ENCODE data around the gene HDAC9.
A peak's percentile ranks its signal among the peaks of the same experiment; 100 is the strongest.
"Not testable (repeated sequence)": the region's sequence is repeated elsewhere in the genome, so short reads cannot be mapped to it uniquely, and the experiment has no call there.

HDAC9 gene

DNA sequence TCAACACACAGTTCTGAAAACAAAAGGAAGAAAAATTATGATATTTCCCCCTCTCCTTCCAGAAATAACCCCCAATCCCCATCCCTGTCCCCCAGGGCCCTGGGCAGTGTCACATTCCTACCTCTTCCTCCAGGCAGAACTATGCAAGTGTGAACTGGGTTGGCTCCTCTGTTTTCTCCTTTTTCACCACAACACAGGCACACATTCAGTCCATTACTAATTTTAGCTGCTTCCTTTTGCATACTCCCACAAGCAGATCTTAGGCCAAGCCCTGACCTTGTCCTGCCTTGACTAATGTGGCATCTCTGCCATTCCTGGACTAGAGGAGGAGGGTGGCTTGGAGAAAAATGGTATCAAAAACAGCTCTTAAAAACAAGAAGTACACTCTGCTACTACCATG is 208.1 kb downstream of the HDAC9 start:
- Mint-ChIP-seq H3K36me3 (peaks cover 2% of the 10 kb centered on the region), H3K27me3 (no peaks in the 10 kb centered on the region), H3K9me3 (no peaks in the 10 kb centered on the region), H3K27ac (no peak overlapping the region), H3K4me3 (no peak overlapping the region), H3K4me1 (peaks cover 7% of the 10 kb centered on the region)
- ATAC-seq (ENCODE audit: low read depth) (no peak), DNase-seq (ENCODE audit: low spot score in 2 of 2) (no peak)

DNA sequence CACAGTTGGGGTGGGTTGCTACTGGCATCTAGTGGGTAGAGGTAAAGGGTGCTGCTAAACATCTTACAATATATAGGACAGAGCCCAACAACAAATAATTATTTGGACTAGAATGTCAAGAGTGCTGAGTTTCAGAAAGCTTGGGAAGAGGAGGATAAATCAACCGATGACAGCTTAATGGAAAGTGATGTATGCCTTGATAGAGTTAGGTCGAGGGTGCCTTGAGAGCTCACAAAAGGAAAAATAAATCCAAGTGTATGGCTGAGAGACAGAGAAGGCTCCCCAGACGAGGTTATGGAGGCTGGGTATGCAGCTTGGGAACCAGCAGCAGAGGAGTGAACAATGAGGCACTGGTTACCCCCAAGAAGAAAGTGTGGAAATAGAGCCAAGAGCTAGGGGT is 211.1 kb downstream of the HDAC9 start:
- H3K27me3 Mint-ChIP-seq: no peaks in the 10 kb centered on the region
- H3K4me1 Mint-ChIP-seq: peaks cover 7% of the 10 kb centered on the region
- no peaks in the 10 kb centered on the region for H3K9me3 Mint-ChIP-seq
- ATAC-seq (ENCODE audit: low read depth) (no peak), DNase-seq (ENCODE audit: low spot score in 2 of 2) (no peak)
- no peak overlapping the region for H3K4me3 Mint-ChIP-seq
- no peak overlapping the region for H3K27ac Mint-ChIP-seq
- peaks cover 2% of the 10 kb centered on the region for H3K36me3 Mint-ChIP-seq

DNA sequence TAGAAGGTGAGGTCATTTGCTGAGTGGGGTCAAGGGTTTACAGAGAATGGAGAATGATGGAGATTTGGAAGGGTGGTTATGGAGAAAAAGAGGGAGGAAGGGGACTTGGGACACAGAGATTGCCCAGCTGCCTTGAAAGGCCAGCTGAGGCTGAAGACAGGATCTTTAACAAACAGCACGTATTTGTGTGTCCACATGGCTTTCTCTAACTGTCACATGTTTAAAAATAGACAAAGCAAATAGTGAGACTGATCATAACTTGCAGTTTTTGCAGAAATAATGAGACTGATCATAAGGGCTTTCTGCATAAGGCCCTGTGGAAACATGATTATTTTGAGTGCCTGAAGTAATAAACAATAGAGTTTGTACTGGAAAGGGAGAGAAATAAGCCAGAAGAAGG is 212.7 kb downstream of the HDAC9 start:
- ATAC-seq (ENCODE audit: low read depth): no peak
- H3K27me3 Mint-ChIP-seq: no peaks in the 10 kb centered on the region
- no peaks in the 10 kb centered on the region for H3K9me3 Mint-ChIP-seq
- H3K27ac Mint-ChIP-seq: no peak overlapping the region
- H3K36me3 Mint-ChIP-seq: peaks cover 2% of the 10 kb centered on the region
- H3K4me3 Mint-ChIP-seq: no peak overlapping the region
- no peak for DNase-seq (ENCODE audit: low spot score in 2 of 2)
- H3K4me1 Mint-ChIP-seq: peaks cover 7% of the 10 kb centered on the region

DNA sequence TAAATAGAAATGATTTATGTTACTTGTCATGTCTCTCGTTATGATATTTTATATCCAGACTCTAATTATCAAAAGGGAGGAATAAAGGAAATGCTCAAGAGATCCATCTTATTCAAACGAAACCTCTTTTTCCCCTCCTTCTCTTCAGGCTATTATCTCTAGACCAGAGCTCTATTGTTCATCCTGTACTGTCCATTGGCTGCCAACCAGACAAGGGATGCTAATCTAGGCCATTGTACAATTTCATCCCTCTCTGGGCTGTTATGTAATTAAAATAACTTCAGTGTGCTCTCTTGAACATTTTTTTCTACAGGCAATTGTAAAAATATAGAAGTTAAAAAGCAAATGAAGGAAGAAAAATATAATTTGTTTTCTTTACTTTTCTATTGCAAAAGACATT is 220.4 kb downstream of the HDAC9 start:
- no peaks in the 10 kb centered on the region for H3K27me3 Mint-ChIP-seq
- no peak overlapping the region for H3K27ac Mint-ChIP-seq
- no peaks in the 10 kb centered on the region for H3K4me1 Mint-ChIP-seq
- no peak for ATAC-seq (ENCODE audit: low read depth)
- no peaks in the 10 kb centered on the region for H3K36me3 Mint-ChIP-seq
- H3K9me3 Mint-ChIP-seq: no peaks in the 10 kb centered on the region
- no peak for DNase-seq (ENCODE audit: low spot score in 2 of 2)
- no peak overlapping the region for H3K4me3 Mint-ChIP-seq

DNA sequence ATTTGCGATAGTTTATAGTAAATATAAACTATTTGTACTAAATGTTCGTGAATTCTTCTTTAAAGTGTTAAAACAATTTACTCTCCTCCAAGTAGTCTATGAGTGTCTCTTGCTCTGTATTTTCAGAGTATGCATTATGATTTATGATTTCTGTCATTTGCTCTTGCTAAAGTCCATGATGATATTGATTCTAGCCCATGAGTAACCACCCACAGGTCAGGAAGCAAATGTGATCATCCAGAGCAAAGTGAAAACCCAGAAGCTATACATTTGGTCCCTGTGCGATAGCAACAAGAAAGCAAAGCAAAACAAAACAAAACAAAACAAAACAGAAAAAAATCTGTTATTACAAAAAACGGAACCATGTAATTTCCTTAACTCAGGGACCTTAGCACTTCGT is 225.9 kb downstream of the HDAC9 start:
- no peaks in the 10 kb centered on the region for H3K4me1 Mint-ChIP-seq
- no peaks in the 10 kb centered on the region for H3K27me3 Mint-ChIP-seq
- ATAC-seq (ENCODE audit: low read depth) (no peak), DNase-seq (ENCODE audit: low spot score in 2 of 2) (no peak)
- H3K4me3 Mint-ChIP-seq: no peak overlapping the region
- no peaks in the 10 kb centered on the region for H3K9me3 Mint-ChIP-seq
- no peaks in the 10 kb centered on the region for H3K36me3 Mint-ChIP-seq
- H3K27ac Mint-ChIP-seq: no peak overlapping the region

DNA sequence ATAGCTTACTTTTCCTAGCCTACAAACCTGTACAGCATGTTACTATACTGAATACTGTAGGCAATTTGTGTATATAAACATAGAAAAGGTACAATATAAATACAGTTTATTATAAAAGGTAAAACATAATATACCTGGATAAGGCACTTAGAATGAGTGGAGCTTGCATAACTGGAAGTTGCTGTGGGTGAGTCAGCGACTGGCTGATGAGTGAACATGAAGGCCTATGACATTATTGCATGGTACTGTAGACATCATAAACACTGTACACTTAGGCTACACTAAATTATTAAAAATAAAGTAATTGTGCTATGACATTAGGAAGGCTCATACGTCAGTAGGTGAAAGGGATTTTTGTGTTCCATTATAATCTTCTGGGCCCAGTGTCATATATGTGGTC is 228.8 kb downstream of the HDAC9 start:
- DNase-seq (ENCODE audit: low spot score in 2 of 2) (no peak), ATAC-seq (ENCODE audit: low read depth) (no peak)
- Mint-ChIP-seq H3K27ac (no peak overlapping the region), H3K4me3 (no peak overlapping the region), H3K4me1 (no peaks in the 10 kb centered on the region), H3K9me3 (no peaks in the 10 kb centered on the region), H3K27me3 (no peaks in the 10 kb centered on the region), H3K36me3 (peaks cover 2% of the 10 kb centered on the region)

DNA sequence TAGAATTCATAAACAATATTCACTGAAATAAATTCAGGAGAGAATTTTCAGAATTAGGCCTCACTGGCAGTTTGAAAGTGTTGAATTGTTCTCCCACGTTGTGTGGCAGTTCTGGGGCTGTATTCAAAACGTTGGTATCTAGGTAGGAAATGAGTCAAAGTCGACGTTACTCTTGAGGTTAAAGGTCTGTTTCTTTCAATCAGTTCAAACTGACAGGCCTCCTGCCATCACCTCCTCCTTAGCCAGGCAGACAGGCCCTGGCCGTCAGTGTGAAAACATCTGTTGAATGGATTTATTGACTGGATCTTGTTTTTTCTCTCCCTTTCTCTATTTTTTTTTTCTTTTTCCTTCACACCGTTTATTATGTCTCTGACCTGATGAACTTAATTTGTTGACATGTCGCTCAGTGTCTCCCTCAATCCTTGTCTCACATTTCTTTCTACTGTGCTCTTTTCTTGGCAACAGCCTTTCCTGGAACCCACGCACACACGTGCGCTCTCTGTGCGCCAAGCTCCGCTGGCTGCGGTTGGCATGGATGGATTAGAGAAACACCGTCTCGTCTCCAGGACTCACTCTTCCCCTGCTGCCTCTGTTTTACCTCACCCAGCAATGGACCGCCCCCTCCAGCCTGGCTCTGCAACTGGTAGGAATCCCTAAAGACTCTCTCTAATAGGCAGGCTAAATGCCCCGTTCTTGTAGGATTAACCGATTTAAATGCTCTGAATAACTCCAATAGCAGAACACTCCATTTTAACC is 231.7 kb downstream of the HDAC9 start:
- Mint-ChIP-seq H3K36me3 (peaks cover 5% of the 10 kb centered on the region), H3K27me3 (no peaks in the 10 kb centered on the region), H3K4me3 (no peak overlapping the region), H3K4me1 (no peaks in the 10 kb centered on the region), H3K27ac (no peak overlapping the region), H3K9me3 (no peaks in the 10 kb centered on the region)
- DNase-seq (ENCODE audit: low spot score in 2 of 2) (no peak), ATAC-seq (ENCODE audit: low read depth) (no peak)

DNA sequence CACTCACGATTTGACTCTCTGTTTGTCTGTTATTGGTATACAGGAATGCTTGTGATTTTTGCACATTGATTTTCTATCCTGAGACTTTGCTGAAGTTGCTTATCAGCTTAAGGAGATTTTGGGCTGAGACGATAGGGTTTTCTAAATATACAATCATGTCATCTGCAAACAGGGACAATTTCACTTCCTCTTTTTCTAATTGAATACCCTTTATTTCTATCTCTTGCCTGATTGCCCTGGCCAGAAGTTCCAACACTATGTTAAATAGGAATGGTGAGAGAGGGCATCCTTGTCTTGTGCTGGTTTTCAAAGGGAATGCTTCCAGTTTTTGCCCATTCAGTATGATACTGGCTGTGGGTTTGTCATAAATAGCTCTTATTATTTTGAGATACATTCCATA is 240.5 kb downstream of the HDAC9 start:
- not testable (repeated sequence) for H3K27ac Mint-ChIP-seq; H3K9me3 Mint-ChIP-seq; DNase-seq (ENCODE audit: low spot score in 2 of 2); ATAC-seq (ENCODE audit: low read depth); H3K4me1 Mint-ChIP-seq; H3K27me3 Mint-ChIP-seq
- H3K36me3 Mint-ChIP-seq: peaks cover 18% of the 10 kb centered on the region
- peak overlapping the region; percentile 42 for H3K4me3 Mint-ChIP-seq

DNA sequence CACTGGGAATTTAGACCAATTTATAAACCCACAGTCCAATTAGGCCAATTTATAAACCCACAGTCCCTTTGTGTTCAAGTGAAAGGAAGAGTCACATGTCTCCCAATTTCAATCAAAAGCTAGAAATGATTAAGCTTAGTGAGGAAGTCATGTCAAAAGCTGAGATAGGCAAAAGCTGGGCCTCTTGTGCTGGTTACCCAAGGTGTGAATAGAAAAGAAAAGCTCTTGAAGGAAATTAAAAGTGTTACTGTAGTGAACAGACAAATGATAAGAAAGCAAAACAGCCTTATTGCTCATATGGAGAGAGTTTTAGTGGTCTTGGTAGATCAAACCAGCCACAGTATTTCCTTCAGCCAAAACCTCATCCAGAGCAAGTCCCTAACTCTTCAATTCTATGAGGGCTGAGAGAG is 245.0 kb downstream of the HDAC9 start:
- Mint-ChIP-seq H3K36me3 (peaks cover 12% of the 10 kb centered on the region), H3K9me3 (no peaks in the 10 kb centered on the region), H3K27ac (no peak overlapping the region), H3K4me3 (no peak overlapping the region), H3K27me3 (no peaks in the 10 kb centered on the region), H3K4me1 (peaks cover 9% of the 10 kb centered on the region)
- no peak for DNase-seq (ENCODE audit: low spot score in 2 of 2)
- no peak for ATAC-seq (ENCODE audit: low read depth)

DNA sequence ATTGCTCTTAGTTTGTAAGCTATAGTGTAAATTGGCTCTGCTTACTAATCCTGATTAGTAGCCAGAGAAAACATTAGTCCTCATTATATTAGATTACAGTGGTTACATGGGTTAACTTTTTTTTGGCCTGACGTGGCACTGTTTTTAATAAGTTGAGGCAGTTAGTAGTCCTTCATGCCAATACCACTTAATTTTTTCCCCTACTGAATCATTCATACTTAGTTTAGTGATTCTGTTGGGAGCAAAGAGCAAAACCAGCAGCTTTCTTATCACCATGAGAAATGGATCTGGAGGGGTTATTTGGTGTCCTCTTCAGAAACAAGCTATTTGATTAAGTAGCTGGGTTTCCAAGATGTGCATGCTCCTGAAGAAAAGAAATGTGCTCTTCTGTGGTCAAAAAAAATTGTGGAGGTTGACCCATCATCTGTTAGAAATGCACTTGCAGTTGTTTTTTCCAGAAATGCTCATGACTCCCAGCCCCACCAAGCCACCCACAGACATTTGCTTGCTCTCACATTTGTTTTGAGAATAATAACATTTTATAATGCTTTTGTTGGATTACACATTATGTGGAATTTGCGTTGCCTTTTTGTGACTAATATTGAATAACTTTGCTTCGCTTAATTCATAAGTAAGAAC is 258.5 kb downstream of the HDAC9 start:
- DNase-seq (ENCODE audit: low spot score in 2 of 2): no peak
- no peaks in the 10 kb centered on the region for H3K4me1 Mint-ChIP-seq
- H3K9me3 Mint-ChIP-seq: no peaks in the 10 kb centered on the region
- H3K4me3 Mint-ChIP-seq: no peak overlapping the region
- H3K27ac Mint-ChIP-seq: no peak overlapping the region
- peaks cover 7% of the 10 kb centered on the region for H3K36me3 Mint-ChIP-seq
- no peaks in the 10 kb centered on the region for H3K27me3 Mint-ChIP-seq
- ATAC-seq (ENCODE audit: low read depth): no peak

DNA sequence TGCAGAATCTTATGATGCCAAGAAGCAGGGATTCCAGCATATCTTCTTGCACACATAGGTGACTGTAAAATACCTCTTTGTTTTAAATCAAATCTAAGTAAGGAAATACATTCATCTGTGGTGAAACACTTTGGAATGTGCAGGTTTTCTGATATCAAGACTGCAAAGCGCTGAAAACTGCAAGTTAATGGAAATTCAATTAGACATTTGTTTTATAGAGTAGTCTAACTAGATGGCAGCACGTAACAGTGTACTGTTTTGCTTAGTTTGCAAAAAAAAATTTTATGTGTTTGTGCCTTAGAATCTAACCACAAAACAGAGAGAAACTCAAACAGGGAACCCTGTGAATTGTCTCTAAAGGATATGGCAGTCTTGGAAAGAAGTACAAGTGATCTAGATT is 259.2 kb downstream of the HDAC9 start:
- H3K27ac Mint-ChIP-seq: no peak overlapping the region
- no peaks in the 10 kb centered on the region for H3K9me3 Mint-ChIP-seq
- no peaks in the 10 kb centered on the region for H3K27me3 Mint-ChIP-seq
- no peak for ATAC-seq (ENCODE audit: low read depth)
- H3K36me3 Mint-ChIP-seq: peaks cover 6% of the 10 kb centered on the region
- DNase-seq (ENCODE audit: low spot score in 2 of 2): no peak
- no peaks in the 10 kb centered on the region for H3K4me1 Mint-ChIP-seq
- H3K4me3 Mint-ChIP-seq: no peak overlapping the region

DNA sequence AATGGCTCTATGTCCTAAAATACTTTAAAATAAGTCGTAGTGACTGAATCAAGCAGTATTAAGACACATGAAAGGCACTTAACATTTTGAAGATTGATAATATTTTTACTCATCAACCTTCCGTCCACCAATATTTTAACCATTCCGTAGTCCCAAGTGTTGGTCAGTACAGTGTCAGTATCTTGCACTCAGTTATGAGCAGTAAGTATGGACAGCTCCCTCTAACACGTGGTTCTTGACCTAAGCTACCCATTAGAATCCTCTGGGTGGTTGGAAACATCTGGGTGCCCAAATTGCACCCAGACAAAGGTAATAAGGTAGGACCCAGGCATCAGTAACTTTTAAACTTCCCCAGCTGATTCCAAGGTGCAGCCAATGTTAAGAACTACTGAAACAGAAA is 260.2 kb downstream of the HDAC9 start:
- no peaks in the 10 kb centered on the region for H3K27me3 Mint-ChIP-seq
- ATAC-seq (ENCODE audit: low read depth): no peak
- H3K9me3 Mint-ChIP-seq: no peaks in the 10 kb centered on the region
- H3K4me1 Mint-ChIP-seq: no peaks in the 10 kb centered on the region
- no peak overlapping the region for H3K4me3 Mint-ChIP-seq
- no peak overlapping the region for H3K27ac Mint-ChIP-seq
- DNase-seq (ENCODE audit: low spot score in 2 of 2): no peak
- peaks cover 6% of the 10 kb centered on the region for H3K36me3 Mint-ChIP-seq

DNA sequence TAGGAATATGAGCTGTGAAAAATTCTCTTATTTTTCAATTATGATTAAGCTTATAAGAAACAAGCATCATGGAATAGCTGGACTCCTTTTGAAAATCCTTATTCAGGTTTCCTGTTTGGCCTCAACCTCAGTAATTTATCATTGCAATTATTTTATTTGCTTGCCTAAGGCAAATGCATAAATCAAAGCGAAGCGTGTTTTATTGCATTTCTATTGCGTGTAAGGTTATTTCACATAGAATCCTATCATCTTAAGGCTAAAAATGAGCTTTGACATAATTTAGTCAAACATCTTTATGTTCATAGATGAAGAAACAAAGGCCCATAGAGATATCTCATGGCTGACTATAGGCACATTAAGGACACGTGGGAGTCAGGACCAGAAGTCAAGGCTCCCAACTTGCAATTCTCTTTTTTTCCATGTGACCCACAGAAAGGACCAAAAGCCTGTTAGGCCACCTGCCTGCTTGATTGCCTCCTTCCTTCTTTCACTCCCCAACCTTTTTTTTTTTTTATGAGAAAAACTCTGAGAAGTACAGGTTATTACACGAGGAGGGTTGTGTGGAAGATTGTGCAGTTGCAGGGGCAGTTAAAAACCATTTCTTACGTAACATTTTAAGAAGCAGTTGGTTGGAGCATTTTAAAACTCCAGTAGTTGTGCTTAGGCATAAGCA is 261.0 kb downstream of the HDAC9 start:
- DNase-seq (ENCODE audit: low spot score in 2 of 2) (no peak), ATAC-seq (ENCODE audit: low read depth) (no peak)
- H3K4me1 Mint-ChIP-seq: no peaks in the 10 kb centered on the region
- H3K27ac Mint-ChIP-seq: no peak overlapping the region
- H3K4me3 Mint-ChIP-seq: no peak overlapping the region
- H3K9me3 Mint-ChIP-seq: no peaks in the 10 kb centered on the region
- H3K36me3 Mint-ChIP-seq: peaks cover 6% of the 10 kb centered on the region
- H3K27me3 Mint-ChIP-seq: no peaks in the 10 kb centered on the region

DNA sequence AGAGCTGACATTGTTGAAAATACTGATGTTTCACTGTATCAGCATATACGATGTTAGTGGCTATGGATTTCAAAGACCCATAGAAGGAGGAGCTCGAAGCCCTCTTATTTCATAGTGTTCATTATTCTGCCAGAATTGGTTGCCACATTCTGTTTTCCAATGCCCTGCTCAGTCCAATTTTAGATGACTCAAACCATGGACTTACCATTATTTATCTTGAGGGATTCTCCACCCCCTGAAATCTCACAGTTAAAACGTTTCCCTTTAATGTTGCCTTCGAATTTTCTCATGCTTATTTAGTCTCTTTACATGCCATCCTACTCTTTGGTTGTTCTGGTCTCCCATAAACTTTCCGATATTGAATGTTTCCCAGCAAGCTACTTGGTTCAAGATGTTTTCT is 264.5 kb downstream of the HDAC9 start:
- DNase-seq (ENCODE audit: low spot score in 2 of 2): no peak
- Mint-ChIP-seq H3K4me3 (no peak overlapping the region), H3K9me3 (no peaks in the 10 kb centered on the region), H3K4me1 (no peaks in the 10 kb centered on the region), H3K27me3 (no peaks in the 10 kb centered on the region), H3K27ac (no peak overlapping the region), H3K36me3 (peaks cover 4% of the 10 kb centered on the region)
- ATAC-seq (ENCODE audit: low read depth): no peak
